NCI-H526 treated with DMSO at 0.1 percent for 48 hours (cell line): ENCODE data around the gene ASIC2.

ENCODE experiments used
- DNase-seq: peaks from one replicate; lab custom pipeline; 2025; lab: John Stamatoyannopoulos, UW

Gene ASIC2

DNA sequence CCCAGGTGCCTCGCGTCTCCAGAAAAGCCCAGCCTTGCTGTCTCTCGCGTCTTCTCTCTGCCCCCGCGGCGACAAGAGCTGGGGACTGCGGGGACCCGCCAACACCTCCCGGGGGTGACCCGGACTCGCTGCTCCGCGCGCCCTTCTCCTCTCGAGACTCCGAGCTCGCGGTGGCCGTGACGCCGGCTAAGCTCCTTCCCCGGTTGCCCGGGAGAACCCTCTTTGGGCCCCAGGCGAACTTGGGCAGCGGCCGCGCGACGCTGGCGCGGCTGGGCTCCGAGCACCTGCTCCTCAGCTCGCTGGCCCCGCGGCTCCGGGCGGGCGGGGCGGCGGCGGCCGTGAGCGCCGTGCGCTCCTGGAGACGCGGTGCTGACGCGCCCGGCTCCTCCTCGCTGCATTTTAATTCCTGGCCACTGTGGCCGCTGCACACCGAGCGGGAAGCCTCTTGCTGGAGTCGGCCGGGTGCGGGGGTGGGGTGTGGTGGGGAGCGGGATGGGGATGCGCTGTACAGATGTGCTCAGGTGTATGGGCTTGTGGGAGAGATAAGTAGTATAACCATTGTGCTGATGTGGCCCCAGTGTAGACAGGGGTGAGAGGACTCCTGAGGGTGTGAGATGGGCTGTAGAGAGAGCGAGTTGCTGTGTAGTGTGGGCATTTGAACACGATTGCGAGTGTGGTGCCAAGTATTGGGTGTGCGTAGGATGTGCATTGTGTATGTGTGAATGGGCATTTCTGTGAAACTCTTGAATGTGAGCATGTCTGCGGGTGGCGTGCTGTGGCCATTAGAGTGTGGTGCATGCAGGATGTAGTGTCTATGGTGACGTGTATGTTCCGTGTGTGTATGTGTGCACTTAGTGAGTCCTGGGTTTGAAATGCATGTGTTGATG lies at the start of gene ASIC2:
Gene ASIC2 (minus strand): TSS at position 315 of the 887 bp plus-strand sequence.
- no peak for DNase-seq

DNA sequence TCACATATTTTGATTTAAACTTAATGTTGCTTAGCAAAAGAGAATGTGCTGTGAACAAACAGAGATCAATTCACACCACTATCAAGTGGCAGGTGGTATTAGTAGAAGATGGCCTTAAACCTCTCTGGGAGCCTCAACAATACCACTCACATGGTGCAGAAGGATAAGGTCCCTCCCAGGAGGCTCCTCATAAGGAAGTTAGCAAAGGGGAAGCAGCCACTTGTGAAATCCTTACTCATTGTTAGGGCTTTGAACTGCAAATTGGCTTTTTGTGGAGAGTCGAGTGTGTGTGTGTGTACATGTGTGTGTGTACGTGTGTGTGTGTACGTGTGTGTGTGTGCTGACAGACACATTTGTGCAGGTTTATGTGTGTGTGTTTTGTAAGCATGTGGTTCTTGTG lies 48.9 kb upstream of the ASIC2 start:
- no peak for DNase-seq

DNA sequence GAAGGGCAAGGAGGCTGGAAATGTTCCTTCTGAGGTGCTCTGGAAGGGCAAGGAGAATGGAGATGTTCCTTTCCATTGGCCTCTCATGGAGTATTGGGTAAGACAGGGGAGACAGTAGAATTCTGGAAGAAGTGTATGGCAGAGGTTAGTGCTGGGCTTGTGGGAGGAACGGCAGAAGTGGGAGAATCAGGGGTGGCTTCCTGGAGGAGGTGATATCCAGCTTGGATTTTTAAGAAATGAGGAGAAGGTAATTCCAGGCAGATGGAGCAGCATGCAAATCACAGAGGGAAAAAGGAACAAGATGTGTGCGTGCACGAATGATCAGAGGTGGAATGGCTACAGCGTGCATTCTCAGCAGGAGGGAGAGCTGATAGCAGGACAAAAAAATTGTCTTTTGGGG lies 45.1 kb upstream of the ASIC2 start:
- DNase-seq = no peak

DNA sequence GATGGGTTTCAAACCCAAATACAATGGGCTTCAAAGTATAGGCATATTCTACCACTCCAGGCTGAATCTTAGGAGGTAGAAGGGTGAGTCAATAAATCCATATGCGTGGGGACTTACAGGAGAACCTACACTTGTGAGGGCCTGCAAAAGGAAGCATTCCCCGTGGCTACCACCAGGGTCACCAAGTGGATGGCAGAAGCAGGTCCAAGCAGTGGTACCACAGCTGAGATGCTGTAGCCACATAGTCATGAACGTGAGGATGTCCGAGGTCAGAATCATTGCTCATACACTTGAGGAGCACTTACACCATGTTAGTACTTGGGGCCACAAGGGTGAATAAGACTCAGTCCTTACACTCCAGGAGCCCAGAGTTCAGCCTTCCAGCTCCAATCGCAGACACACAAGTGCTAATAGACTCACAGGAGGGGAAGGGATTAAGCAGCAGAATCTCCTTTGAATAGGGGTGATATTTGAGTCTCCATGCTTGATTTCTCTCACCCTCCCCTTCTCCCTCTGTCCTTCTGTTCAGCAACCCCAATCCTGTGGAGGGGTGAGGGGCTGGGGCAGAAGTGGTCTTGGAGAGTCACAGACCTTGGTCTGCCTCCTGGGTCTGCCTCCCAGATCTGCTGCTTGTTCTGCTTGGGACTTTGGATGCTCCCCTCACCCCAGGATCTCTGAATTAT lies 42.5 kb upstream of the ASIC2 start:
- no peak for DNase-seq

DNA sequence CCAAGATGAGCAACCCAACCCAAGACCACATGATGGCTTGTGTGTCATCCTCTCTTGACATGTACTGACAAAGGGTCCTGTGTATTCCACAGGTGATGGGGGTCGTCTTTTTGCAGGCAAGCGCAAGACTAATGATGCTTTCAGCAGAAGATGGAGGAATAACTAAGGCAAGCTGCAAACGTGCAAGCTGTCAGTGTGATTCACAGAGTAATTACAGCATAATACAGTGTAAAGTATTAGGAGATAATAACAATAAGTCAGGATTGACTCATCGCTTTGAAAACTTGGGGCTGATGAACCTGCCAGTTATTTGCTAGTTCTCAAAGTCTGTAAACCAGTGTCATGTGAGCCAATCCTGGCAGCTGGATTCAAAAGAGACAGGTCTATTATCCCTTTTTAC lies 41.6 kb upstream of the ASIC2 start:
- no peak for DNase-seq

DNA sequence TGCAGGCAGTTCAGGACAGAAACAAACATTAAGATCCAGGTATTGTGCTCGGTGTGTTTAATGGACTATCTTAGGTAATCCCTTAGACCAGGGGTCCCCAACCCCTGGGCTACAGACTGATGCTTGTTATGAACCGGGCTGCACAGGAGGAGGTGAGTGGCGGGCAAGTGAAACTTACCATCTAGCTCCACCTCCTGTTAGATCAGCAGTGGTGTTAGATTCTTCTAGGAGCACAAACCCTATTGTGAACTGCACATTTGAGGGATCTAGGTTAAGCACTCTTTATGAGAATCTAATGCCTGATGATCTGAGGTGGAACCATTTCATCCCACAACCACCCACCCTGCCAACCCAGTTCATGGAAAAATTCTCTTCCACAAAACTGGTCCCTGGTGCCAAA lies 37.8 kb upstream of the ASIC2 start:
- no peak for DNase-seq

DNA sequence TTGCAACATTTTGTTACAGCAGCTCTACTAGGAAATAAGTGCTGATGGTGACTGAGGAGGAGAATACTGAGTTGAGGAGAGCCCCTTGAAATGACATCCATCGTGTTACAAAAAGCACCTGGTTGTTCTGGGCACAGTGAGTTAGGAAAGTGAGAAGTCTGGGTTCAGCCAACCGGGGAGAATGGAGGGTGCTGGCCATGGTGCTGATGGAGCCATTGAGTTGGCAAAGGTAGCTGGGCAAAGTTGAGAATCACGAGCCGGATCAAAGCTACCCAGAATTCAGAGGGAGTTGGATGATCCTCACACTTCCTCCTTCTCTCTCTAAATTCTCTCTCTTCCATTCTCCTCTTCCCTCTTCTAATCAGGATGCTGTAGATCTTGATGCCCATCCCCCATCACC lies 35.0 kb upstream of the ASIC2 start:
- no peak for DNase-seq

DNA sequence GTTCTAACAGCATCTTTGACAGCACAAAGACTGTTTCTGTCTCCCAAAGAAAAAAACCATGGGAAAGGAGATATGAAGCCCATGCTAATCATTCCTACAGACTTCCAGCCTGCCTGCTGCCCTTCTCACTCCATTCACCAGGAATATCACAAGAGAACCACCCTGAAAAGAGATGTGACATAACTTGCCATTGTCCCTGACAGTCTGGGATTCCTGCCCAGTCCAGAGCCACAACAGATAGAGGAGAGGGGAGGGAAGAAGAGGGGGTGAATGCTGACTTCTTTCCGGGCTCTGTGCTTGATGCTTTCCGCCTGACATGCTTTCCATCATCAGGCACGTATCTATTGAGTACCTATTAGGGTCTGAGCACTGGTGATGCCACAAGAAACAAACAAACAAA lies 31.6 kb upstream of the ASIC2 start:
- no peak for DNase-seq

DNA sequence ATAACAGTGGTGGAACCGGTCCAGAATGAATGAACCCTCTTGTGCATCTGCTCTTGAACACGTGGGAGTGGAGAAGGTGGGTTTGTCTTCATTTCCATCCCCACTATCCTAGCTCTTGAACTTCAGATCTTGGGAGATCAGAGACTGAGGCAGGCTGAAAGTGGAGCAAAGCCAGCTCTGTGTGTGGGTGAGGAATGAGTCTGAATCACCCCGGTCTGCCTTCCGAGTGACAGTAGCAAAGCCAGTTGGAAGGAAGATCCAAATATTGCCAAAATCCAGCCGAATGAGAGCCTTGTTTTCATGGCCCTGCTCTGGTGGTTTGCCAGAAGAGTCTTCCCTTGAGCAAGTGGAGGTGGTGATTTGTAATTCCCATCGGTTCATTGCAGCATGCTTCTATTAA lies 29.0 kb upstream of the ASIC2 start:
- DNase-seq = no peak

DNA sequence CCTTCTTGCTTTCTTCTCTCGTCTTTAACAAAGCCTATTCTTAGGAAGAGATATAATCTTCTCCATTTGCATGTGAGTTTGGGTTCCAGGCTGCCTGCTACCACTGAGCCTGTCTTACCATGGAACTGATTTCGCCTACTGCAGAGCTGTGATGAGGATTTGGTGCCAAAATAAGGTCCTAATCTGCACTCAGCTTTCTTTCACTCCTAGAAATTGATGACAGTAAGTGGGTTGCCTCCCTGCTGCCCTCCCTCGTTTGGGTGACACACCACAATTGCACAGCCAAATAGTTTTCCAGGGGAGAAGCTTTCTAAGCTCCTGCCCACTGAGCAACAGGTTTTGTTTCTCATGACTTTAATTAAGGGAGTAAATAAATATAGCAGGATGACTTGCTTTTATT lies 25.1 kb upstream of the ASIC2 start:
- DNase-seq = no peak

DNA sequence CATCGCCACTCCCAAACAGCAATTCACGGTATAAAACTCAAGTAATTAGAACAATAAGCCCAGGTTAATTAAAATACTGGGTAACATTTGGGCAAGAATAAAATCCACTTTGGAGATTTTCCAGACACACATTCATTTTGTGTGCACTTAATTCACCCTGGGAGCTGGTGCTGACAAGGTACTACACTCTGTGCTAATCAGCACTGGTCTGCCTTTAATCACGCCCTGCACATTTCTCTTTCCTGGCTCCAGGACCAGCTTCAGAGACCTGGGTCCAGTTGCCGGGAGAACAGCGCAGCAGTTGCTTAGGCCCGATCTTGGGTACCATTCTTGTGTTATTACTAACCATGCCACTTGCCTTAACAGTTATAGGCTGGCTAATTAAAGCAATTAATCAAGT lies 23.7 kb upstream of the ASIC2 start:
- no peak for DNase-seq

DNA sequence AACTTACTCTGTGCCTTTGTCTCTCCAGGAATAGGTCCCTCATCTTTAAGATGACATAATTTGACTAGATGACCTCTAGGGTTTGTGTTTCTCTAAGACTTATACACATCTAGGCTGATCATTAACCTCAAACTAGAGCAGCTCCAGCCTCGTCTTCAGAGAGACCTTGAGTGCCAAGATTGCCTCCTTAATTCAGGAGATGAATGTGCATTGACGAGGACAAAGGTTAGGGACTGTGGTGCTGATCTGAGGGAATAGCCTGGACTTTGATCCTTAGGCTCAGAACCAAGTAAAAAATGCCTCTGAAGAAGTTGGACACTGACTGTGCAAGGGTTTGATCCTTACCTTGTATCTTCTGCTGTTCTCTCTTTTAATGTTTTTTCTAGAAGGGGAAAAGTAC lies 17.2 kb upstream of the ASIC2 start:
- no peak for DNase-seq

DNA sequence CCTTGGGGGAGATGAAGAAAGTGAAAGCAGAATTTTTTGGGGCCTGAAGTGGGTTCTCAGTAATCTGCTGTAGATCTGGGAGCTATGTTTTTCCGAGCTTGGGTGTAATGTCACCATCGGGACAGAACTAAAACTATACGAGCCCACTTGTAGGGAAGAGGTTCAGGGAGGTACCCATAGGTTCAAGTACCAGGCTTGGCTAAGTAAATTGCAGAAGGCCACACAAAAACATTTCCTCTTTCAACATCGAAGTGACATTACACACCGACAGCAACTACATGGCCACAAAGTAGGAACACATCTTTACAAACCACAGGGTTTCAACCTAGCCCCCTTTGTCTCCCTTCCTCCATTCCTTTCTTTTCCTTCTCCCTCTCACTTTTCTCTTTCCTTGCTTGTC lies 10.2 kb upstream of the ASIC2 start:
- no peak for DNase-seq

DNA sequence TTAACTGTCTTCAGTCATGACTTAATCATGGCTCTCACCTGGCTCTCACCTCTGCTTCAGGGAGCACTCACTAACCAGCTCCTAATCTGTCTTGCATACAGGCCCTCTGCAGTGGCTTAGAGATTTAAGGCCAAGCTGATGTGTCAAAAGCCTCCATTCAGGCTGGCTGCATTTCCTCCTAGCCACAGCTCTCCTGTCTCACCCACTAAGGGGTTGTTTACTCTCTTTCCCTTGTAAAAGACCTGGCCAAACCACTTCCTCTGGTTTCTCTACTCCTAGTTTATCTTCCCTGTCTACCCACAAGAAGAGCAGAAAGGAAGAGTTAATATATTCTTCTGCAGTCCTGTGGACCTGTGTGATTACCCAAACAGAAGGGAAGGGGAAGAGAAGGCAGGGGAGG lies 9.3 kb upstream of the ASIC2 start:
- DNase-seq = no peak

DNA sequence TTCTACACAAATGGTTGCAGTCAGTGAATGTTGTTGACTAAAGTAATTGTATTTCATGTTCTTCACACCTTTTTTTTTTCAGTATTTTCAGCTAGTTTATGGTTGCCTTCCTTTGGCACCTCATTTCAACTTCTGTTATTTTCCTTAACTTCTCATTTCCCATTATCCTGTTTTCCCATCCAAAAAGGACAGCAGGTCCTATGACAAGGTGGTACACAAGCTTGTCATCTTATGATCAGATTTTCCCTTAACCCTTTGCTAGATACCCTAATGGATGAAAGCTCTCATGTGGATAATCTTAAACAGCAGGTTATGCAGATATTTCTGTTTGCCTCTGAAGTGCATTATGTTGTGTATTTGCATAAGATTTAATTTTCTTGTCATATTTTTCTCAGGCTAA lies 7.1 kb upstream of the ASIC2 start:
- no peak for DNase-seq

DNA sequence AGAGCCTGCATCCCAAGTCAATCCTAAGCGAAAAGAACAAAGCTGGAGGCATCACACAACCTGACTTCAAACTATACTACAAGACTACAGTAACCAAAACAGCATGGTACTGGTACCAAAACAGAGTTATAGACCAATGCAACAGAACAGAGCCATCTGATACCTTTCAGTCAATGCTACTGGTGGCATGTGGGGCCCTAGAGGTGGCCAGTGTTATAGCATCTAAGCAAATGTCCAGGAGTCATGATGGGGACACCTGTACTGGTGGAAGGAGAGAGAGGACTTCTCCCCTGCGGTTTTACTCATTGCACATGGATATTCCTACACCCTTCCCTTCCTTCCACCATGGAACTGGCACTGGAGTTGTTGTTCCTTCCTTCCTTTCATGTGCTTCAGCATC lies 6.0 kb upstream of the ASIC2 start:
- DNase-seq = no peak

DNA sequence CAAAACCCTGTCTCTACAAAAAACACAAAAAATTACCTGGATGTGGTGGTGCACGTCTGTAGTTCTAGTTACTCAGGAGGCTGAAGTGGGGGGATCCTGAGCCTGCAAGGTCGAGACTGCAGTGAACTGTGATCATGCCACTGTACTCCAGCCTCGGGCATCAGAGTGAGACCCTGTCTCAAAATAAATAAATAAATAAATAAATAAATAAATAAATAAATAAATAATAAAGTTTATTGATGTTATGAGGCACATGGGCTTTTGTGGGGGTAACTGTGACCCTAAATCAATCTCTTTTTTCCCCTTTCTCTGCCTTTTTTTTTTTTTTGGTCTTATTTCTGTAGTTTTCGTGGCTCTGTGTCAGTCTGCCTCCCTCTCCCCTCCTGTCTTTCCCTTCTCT lies 4.5 kb upstream of the ASIC2 start:
- DNase-seq = no peak

DNA sequence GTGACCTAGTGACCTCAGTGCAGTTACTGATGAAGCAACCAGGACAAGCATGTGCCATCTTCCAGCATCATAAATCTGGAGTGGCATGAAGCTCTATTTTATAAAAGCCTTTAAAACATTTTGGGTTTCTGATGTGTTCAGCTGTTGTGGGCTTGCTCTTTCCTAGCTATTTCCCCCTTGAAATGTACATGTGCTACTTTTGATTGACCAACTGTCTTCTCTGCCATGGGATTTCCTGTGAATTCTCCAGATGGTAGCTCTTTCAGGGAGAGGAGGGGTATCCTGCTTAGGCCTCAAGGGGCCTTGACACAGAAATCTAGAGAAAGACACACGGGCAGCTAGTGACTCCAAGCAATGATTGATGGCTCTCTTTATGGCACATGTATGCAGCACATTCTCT lies 1.9 kb upstream of the ASIC2 start:
- DNase-seq = no peak

DNA sequence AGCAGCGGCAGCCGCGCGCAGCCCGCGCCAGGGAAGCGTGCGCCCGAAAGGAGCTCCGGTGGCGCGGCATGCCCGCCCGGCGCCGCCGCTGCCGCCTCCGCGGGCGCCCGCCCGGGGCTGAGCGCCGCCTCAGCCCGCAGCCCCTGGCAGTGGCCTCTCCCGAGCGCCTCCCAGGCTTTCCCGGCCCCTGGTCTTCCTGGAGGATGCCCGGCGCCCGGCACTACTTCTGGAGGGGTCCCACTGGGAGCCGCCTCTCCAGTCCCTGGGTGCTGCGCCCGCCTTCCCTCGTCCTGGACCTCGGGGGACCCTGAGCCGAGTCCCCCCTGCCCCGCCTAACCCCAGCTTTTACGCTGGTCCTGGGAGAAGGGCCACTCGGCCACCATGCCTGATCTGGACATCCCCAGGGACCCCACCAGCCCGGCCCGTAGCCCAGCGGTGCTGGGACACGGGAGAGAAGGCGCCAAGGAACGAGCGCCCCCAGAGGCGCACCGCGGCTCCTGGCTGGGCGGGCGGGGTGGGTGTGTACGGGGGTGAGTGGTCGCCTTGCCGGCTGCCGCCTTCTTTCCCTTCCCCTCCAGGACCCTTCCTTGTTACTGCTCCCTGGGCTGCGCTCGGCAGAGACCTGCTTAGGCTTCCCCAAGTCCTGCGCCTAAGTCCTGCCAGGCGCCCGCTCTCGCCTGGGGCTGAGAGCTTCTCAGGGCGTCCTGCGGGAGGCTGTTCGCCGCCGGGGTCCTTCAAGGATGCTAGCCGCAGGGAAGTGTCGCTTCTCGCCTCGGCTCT lies 704 bp downstream of the ASIC2 start:
- no peak for DNase-seq

DNA sequence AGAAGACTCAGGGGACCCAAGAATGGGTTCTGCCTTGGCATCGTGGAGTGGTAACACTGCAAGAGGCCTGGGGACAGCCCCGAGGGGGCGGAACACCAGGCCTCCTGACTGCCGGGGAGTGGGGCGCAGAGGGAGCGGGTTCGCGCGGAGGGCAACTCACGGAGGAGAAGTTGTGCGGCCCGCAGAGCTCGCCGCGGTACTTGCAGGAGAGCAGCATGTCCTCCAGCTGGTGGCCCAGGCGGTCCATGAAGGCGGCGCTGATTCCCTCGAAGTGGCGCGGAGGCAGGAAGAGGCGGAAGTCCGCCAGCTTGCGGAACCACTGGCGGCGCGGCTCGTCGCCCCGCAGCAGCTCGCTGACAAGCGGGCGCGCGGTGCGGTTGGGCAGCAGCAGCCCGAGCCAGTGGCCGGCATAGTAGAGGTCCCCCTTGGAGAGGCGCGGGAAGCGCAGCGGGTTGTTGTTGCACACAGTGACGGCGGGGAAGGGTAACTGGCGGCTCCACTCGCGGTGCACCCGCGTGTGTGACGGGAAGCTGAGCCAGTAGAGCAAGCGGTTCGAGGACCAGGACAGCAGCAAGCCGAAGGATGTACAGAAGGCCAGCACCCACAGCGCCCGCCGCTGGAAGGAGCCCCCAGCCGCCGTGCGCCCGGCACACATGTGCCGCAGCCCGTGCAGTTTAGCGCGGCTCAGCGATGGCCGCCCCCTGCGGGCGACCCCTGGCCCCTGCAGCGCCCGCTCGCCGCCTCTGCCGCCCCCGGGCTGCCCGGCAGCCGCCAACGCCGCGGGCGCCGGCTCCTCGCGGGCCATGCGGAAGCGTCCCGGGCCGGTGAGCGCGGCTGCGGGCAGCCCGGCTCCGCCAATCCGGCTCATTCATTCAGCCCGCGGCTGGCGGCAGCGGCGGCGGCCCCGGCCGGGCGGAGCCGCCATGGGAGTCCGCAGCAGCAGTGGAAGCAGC lies 1.6 kb downstream of the ASIC2 start:
- DNase-seq = no peak

DNA sequence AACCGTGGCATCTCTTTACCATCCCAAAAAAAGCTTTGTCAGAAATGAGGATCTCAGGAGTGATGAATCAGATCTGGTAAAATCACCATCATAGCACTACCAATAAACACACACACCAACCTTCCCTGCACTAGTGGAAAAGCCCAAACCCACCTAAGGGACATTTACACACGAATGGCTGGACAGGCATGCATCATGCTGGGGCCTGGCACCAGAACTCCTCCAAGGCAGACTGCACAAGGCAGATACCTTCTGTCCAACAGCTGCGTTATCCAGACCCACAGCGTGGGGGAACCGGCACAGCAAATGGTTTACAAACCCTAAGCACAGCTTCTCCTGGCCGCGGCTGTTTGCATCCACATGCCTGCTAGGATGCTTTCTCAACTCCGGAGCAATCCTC lies 2.8 kb downstream of the ASIC2 start:
- no peak for DNase-seq

DNA sequence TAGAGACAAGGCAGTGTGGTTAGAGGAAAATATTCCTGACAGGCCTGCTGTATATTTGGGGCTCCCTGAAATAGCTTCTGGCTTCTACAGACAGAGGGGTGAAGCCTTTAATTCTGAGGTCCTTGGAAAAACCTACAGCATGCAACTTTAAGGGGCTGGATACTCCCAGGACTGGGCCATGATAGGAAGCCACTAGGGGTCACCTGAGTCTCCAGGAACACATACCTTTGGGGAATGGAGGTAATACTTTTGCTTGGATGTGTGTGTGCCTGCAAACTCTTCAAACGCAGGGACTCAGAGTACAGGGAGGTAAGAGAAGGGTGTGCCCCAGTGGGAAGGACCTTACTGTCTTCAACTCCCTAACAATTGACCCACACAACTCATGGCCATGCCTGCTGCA lies 4.1 kb downstream of the ASIC2 start:
- DNase-seq = no peak
